GM19467 (cell line): ENCODE data around the gene KRTAP12-3.

Experiments
- ATAC-seq: cut with Tn5 transposase; IDR thresholded peaks from one replicate; pipeline ENCODE4 v1.9.1; 2021; ENCODE audit warnings: mild to moderate bottlenecking, moderate library complexity; ENCODE audit not compliant: unreplicated experiment

Gene KRTAP12-3

DNA sequence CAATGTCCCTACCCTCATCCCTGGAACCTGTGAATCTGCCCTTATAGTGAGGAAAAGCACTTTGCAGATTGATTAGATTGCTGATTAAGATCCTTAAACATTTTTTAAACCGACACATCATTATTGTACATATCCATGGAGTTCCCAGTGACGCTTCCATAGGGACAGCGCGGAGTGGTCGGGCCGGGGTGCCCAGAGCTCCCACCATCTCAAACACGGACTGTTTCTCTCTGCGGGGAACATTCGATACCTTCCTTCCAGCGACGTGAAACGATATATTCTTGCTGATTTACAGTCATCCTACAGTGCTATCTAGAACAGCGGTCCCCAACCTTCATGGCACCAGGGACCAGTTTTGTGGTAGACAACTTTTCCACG, 43.3 kb downstream of the KRTAP12-3 start:
- ATAC-seq, result no peak

- ATAC-seq, result no peak
Observed at GRCh38 chr21:44701541-44701940, 43.8 kb downstream of the KRTAP12-3 start.

DNA sequence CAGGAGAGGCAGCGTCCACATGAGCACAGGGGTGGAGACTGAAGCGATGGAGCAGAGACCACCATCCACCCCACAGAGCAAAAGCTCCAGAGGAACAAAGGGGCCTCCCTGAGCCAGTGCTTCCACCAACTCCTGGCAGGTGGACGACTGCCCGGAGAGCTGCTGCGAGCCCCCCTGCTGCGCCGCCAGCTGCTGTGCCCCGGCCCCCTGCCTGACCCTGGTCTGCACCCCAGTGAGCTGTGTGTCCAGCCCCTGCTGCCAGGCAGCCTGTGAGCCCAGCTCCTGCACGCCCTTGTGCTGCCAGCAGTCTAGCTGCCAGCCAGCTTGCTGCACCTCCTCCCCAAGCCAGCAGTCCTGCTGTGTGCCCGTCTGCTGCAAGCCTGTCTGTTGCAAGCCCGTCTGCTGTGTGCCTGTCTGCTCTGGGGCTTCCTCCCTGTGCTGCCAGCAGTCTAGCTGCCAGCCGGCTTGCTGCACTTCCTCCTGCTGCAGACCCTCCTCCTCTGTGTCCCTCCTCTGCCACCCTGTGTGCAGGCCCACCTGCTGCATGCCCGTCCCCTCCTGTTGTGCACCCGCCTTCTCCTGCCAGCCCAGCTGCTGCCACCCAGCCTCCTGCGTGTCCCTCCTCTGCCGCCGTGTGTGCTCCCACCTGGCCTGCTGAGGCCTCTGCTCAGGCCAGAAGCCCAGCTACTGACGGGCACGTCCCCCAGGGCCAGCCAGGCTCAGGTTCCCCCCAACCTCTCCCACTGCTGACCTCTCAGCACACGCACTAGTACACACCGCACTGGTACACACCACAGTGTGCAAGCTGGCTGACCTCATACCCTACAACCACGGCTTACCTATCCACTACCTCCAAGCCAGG, 44.6 kb downstream of the KRTAP12-3 start:
- no peak for ATAC-seq

- ATAC-seq, result no peak
Observed at GRCh38 chr21:44702973-44703730, 45.4 kb downstream of the KRTAP12-3 start.

DNA sequence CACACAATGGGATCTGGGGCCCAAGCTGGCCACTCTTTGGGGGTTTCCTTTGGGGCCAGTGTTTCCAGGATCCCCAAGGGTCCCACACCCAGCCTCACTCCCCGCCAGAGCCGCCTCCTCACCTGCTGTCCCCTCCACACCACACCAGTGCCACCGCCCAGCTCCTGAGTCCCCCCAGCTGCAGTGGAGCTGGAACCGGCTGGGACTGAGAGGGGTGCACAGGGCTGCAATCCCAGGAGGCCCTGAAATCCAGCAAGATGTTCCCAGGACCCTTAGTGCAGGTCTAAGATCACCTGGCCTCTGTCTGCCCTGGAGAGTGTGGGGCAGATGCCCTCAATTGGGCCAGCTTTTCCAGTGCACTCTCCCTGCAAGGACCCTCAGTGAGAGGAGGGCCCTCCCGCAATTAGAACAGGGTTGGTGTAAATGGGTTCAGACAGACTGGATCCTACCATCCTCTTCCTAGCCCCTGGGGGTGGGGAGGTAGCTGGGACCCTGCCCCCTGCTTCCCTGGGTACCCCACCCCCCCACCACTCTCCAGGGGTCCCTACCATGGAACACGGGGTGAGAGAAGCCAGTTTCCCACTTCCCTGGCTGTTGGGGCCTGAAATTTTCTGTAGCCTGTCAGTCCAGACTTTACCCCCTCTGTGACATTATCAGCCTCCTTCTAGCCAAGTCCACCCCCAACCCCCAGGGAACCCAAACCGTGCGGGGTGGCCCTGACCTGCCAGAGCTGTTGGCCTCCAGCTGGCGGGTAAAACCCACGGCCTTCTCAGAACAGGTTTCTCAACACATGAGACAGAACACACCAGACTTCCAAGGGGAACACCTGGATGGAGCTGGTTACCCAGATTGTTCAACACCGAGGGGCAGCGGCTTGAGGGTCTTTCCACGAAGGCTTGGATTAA, 46.3 kb downstream of the KRTAP12-3 start:
- ATAC-seq, result no peak

DNA sequence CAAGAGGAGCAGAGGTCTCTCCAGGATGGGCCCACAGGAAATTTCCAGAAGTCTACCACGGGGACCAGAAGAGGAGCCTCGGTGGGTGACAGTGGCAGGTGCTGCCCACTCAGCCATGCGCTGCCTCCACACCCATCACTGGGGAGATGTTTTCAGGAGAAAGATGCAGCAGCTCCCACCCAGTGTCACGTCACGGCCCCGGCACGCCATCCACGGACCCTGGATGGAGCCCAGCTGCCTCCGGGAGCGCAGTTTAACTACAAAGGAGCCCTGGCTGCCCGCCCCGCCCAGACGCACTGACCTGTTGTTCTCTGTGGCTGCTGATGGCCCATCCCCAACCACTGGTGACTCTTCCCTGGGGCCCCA, 46.9 kb downstream of the KRTAP12-3 start:
- ATAC-seq, result no peak

DNA sequence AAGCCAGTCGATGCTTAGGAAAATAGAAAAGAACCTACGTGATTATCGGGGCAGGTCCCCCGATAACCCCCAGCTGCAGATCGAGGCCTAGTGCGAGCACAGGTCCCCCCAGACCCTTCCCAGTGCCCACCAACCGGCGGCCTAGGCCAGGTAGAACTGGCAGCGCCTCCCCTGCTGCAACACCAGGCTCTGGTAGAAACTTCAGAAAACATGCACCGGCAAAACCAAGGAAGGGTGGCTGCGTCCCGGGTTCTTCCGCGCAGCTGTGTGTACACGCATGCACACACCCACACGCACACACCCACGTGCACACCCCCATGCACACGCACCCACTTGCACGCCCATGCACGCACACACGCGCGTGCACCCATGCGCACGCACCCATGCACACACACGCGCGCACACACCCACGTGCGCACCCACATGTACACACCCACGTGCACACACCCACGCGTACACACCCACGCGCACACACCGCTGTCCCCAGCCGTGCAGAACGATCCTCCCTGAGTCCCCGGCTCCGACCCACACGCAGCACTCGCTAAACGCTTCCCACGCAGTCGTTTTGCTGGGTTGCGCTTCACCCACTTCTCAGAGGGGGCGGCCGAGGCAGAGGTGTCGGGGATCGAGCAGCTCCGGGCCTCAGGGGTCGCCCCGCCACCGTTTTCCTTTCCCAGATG, 48.4 kb downstream of the KRTAP12-3 start:
- ATAC-seq, result no peak

GRCh38 chr21:44706706-44707581, 49.2 kb downstream of the KRTAP12-3 start:
- no peak for ATAC-seq
